HEK293T (cell line): Measurements from ENCODE around the gene DDAH1.

ENCODE experiments used
- ARNT ChIP-seq: fragments of 450-650 bp; IDR thresholded peaks from 2 replicates; pipeline ENCODE4 v1.6.1; 2017; ENCODE audit warnings: mild to moderate bottlenecking
- BHLHE40 ChIP-seq: fragments of 450-650 bp; IDR thresholded peaks from 2 replicates; pipeline ENCODE4 v1.6.1; 2016; ENCODE audit warnings: mild to moderate bottlenecking, moderate library complexity, borderline replicate concordance
- CTBP1 ChIP-seq: fragments of 450-650 bp; IDR thresholded peaks from 2 replicates; pipeline ENCODE4 v1.6.1; 2016; ENCODE audit warnings: borderline replicate concordance
- ELF4 ChIP-seq: fragments of 450-650 bp; IDR thresholded peaks from 2 replicates; pipeline ENCODE4 v1.6.1; 2017; ENCODE audit warnings: antibody characterized with exemption
- FOXA1 ChIP-seq: fragments of 450-650 bp; IDR thresholded peaks from 2 replicates; pipeline ENCODE4 v1.6.1; 2016; ENCODE audit warnings: mild to moderate bottlenecking
- FOXM1 ChIP-seq: fragments of 450-650 bp; IDR thresholded peaks from 2 replicates; pipeline ENCODE4 v1.6.1; 2017; ENCODE audit warnings: mild to moderate bottlenecking, borderline replicate concordance
- SP1 ChIP-seq: fragments of 450-650 bp; IDR thresholded peaks from 2 replicates; pipeline ENCODE4 v1.6.1; 2017
- SUZ12 ChIP-seq: fragments of 450-650 bp; IDR thresholded peaks from 2 replicates; pipeline ENCODE4 v1.6.1; 2016; ENCODE audit warnings: mild to moderate bottlenecking
- ZNF384 ChIP-seq: fragments of 450-650 bp; IDR thresholded peaks from 2 replicates; pipeline ENCODE4 v1.6.1; 2016

GRCh38 chr1:85275701-85276214 lies 189.2 kb downstream of the DDAH1 start:
- TF ChIP-seq CTBP1 (no peak), SUZ12 (no peak), FOXA1 (no peak), BHLHE40 (no peak), SP1 (no peak), ELF4 (no peak), ARNT (no peak), ZNF384 (no peak), FOXM1 (no peak)
